ENCODE results near the gene TMEM169.

TMEM169 gene, protein sequence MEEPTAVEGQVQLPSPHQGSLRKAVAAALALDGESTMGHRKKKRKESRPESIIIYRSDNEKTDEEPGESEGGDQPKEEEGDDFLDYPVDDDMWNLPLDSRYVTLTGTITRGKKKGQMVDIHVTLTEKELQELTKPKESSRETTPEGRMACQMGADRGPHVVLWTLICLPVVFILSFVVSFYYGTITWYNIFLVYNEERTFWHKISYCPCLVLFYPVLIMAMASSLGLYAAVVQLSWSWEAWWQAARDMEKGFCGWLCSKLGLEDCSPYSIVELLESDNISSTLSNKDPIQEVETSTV

DNA sequence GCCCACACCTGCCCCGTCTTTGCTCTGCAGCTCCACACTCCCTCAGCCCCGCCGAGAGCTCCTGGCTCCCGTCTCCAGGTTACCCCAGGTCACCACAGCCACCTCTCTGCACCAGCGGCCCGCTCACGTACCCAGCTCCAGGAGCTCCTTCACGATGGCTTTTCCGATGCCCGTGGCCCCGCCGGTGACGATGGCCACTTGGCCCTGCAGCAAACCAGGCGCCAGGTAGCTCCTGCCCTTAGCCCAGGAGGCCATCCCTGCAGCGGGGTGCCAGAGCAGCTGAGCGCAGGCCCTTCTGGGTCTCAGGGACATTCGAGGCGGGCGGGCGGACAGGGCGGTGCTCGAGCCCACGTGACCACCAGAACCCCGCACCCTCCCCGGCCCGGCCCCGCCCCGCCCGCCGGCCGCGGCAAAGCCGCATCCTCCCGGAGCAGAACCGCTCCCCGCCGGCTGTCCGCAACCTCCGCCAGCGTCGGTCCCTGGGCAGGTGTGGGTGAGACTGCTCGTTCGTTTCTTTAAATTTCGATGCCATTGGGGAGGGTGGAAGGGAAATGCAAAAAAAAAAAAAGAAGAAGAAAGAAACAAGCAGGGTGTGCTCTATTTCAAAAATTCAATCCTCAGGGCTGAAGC is at the start of gene TMEM169, which contains the start of gene PECR:
TMEM169 (plus strand) TSS at position 433 of the 630 bp plus-strand sequence. CDS start 14,045 bp downstream, outside the sequence.
PECR (minus strand) TSS at position 323 of the 630 bp plus-strand sequence; CDS start at position 255, 68 bp downstream.
- DNase-seq (ENCODE audit: low read depth in 3 of 3), result peak; percentile 49 to 79 (median 51)

DNA sequence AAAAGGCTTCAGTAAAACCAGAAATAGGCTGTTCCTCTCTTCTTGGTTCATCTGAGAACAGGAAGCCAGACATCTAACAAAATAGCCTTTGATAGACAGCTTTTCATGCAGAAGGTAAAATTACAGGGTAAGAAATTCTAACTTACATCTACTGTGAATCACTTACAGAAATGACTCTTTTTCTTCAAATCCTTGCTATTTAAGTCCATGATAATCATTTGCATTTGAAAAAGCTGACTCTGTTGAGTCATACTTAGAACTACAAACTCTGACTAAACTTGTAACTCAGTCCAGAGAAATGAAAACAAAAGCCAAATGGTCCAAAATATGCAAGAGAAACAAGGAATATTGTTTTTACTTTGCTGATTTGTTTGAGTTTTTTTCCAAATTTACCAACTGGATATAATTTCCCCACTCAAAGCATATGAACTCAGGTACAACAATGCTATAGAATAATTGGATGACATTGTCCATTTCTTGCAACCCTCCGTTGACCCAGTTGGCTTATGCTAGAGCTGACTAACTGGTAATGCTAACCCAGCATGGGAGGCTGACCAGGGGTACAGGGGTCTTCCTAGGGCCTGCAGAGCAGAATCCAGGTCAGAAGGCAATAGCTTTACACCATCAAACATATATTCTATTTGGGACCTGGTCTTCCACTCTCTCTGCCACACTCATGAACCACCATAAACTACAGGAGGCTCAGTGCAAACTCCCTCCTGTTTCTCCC is 49.6 kb upstream of the TMEM169 start:
- no peak for DNase-seq (ENCODE audit: low read depth in 3 of 3)

- no peak for DNase-seq (ENCODE audit: low read depth in 3 of 3)
Observed at GRCh38 chr2:216033403-216033802, 48.3 kb upstream of the TMEM169 start.

DNA sequence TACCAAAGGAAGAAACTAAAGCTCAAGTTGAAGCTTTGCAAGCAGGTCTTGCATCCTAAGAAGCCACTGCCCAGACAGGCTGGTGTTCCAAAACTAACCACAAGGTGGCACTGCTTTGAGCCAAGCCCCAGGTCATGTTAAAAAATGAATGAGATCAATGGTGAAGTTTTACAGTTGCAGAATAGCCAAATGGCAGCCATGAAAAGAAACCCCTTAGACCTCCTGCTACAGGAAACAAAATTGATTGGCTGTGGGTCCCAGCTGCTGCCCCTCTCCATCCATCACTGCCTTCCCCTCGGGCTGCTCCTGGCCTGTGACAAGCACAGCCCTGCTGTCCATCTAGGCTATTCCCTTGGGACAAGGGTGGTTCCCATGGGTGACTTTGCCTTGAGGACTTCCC is 47.7 kb upstream of the TMEM169 start:
- peak; percentile 65 to 81 (median 72) for DNase-seq (ENCODE audit: low read depth in 3 of 3)

GRCh38 chr2:216039918-216040317 is 41.8 kb upstream of the TMEM169 start:
- DNase-seq (ENCODE audit: low read depth in 3 of 3), result no peak

- no peak for DNase-seq (ENCODE audit: low read depth in 3 of 3)
Observed at GRCh38 chr2:216041438-216041837, 40.3 kb upstream of the TMEM169 start.

DNA sequence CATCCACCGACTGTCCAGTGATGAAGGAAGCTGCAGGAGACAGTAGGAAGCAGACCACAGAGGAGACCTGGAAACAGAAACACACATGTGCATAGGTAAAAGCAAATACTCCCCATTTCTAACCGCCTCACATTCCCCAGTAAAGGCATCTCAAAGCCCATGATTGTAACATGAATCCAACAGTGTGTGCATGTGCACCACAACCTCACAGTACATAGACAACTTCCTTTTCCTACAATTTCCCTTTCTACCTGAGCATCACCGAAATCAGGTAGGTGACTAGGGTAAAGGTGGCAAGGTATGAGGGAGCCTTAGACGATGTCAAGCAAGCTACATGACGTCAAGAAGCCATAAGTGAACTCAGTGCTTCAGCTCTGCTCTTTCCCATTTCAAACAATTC is 37.8 kb upstream of the TMEM169 start:
- no peak for DNase-seq (ENCODE audit: low read depth in 3 of 3)

DNA sequence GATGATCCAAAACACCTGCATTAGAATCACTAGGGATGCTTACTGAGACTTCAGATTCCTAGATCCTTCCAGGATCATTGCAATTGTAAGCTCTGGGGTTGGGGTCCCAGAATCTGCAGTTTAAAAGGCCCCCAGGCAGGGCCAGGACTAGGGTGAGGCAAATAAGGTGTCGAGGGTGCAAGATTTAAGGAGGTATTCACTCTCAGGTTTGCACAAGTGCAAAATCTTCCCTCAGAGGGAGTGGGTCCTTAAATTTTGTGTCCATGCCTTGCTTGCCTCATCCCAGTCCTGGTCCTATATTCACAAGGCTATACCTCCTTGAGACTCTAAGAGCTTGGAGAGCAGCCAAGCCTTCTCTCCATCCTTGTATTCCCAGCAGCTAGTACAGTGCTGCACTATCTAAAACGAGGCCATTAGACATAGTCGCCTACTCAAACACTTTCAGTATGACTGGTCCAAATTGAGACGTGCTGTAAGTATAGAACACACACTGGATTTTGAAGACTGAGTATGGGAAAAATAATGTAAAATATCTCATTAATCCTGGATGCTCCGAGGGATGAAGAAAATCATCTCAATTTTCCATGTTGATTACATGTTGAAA is 36.7 kb upstream of the TMEM169 start:
- DNase-seq (ENCODE audit: low read depth in 3 of 3), result no peak

- DNase-seq (ENCODE audit: low read depth in 3 of 3), result no peak
Observed at GRCh38 chr2:216047397-216047796, 34.3 kb upstream of the TMEM169 start.

GRCh38 chr2:216049452-216049851 is 32.3 kb upstream of the TMEM169 start:
- no peak for DNase-seq (ENCODE audit: low read depth in 3 of 3)

DNA sequence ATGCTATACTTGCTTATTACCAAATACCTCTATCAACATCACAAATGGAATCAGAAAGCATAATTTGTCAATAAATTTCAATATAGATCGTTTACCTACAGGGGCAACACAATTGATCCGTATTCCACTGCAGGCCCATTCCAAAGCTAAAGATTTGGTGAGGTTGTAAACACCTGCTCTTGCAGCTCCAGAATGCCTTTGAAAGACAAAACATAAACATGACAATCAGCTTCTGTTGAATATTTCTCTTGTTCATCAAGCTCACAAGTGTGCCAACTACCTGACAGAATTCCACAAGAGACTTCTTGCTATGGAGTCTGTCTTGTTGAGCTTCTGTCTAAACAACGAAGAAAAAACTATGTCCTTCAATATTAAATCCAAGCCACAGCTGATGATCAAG is 30.4 kb upstream of the TMEM169 start:
- no peak for DNase-seq (ENCODE audit: low read depth in 3 of 3)

DNA sequence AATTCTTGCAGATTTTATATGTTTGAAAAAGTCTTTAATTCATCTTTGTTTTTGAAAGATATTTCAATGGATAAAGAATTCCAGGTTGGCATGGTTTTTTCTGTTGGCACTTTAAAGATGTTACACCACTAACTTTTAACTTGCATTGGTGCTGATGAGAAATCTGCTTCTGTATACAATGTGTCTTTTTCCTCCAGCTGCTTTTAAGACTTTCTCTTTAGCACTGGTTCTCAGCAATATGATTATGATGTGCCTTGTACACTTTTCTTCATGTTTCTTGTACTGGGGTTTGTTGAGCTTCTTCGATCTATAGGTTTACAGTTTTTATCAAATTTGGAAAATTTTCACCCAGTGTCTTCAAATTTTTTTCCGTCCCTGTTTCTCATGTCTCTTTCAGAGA is 29.3 kb upstream of the TMEM169 start:
- no peak for DNase-seq (ENCODE audit: low read depth in 3 of 3)

DNA sequence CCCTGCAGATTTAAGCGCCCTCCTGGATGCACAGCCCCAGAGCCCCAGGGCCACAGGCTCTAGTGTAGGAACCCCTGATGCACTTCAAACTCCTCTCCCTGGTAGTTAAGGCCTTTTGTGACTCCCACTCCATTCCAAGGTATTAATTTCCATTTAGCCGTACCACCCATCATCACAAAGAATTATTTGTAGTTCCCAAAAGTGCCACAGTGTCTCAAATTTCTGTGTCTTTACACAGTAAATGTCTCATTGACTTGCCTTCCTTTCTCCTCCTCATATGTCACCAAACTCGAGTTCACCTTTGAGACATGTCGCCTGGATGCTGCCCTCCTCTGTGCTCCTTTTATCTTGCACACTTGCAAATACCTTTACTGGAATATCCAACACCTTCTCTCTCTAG is 26.0 kb upstream of the TMEM169 start:
- DNase-seq (ENCODE audit: low read depth in 3 of 3), result no peak

- no peak for DNase-seq (ENCODE audit: low read depth in 3 of 3)
Observed at GRCh38 chr2:216056739-216057138, 25.0 kb upstream of the TMEM169 start.

DNA sequence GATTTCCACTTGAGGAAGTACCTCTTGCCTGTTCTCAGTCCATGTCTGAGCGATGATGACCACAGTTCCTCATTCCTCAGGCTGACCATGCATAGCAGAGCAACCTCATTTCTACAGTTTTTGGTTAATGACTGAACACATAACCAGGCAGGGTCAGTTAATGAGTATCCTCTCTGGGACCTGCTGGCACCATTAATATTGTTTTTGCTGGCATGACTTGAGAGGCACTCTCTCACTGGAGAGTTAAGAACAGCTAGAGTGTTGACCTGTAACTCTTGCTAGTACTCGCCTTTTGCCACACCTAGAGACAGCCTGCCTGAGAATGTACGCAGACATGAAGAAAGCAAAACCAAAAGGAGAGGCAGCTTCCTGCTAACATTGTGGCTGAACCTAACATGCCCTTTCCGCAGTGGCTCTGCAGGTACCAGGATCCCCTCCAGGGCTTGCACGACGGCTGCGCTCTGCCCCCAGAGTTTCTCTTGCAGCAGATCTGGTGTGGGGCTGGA is 24.0 kb upstream of the TMEM169 start:
- DNase-seq (ENCODE audit: low read depth in 3 of 3), result peak in 2 of 3 donors; percentile 12 to 31

DNA sequence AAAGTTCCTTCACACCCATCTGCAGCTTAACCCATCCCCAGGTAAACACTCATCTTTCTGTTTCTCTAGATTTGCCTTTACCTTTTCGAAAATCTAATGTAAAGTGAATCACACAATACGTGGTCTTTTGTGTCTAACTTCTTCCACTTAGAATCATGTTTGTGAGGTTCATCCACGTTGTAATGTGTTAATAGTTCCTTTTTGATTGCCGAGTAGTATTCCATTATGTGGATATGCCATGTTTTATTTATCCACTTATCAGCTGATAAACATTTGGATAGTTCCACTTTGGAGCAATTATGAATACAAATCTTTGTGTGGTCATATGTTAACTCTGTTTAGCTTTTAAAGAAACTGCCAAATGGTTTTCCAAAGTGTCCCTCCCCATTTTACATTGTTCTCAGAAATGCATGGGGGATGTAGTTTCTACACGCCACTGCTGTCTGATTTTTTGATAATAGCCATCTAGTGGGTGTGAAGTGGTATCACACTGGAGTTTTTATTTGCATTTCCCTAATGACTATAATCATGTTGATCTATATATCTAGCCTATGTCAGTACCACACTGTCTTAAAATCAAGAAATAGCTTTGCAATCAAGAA is 22.4 kb upstream of the TMEM169 start:
- no peak for DNase-seq (ENCODE audit: low read depth in 3 of 3)

DNA sequence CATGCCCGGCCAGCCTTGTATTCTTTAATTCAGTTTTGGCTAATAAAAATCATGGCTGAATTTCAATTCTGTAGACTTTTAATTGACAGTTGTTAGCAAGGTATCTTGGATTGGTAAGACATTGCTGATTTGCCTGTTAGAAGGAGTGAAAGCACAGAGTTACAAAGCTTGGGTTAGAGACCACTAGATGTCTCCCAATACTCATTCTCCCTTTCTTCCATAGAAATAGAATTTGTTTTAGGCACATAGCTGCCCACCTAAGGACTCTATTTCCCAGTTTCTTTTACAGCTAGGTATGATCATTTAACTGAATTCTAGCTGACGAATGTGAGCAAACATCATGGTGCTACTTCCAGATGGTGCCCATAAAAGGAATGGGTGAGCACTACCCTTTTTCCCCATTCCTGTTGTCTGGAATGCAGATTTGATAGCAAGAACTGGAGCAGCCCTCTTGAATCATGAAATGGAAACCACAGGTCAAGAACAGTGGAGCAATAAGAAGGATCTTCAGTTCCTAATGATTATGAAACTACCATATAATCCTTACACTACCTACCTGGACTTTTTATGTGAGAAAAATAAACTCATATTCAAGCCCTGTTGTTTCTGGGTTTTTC is 17.6 kb upstream of the TMEM169 start:
- no peak for DNase-seq (ENCODE audit: low read depth in 3 of 3)

- no peak for DNase-seq (ENCODE audit: low read depth in 3 of 3)
Observed at GRCh38 chr2:216064665-216065064, 17.1 kb upstream of the TMEM169 start.

DNA sequence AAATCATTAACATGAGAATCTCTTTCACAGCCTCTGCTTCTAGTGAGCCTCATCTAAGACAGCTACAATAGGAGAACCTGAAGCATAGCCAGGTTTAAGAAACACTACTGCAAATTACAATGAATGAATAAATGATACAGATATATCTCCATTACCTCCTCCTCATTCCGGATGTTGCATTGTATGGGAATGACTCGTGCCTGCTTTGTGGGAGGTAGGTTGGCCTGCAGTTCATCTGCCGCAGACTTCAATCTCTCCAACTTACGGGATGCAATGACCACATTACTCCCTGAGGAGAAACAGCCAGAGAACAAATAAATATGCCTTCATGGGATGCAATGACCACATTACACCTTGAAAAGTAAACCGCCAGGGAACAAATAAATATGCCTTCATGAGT is 15.5 kb upstream of the TMEM169 start:
- no peak for DNase-seq (ENCODE audit: low read depth in 3 of 3)

DNA sequence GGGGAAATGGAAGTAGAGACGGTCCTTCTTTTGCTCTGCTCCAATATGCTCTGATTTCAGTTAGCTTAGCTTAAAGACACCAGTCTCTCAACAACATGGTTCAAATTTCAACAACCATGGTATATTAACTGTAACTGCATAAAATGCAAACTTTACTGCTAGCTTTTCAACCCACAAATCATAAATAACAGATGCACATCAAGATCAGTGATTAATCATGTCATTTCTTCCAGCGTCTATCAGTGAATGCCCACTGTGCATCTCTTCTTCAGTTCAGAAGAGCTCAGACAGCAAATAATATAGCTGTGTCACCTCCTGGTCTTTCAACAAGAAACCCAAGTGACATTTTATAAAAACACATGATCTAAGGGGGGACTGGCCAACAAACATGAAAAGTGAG is 12.7 kb upstream of the TMEM169 start:
- no peak for DNase-seq (ENCODE audit: low read depth in 3 of 3)

DNA sequence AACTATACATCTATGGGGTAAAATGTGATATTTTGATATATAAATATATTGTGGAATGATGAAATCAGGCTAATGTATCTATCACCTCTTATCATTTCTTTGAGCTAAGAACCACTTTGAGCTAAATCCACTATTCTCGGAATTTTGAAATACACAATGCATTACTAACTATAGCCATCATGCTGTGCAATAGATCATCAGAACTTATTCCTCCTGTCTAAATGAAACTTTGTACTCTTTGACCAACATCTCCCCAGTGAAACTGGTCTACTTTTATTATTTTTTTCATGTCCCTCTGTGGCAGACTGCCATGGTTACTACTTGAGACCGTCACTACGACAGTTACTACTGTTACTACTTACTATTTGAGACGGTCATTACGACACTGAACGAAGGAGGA is 11.5 kb upstream of the TMEM169 start:
- no peak for DNase-seq (ENCODE audit: low read depth in 3 of 3)

Measured in stimulated activated CD4-positive, alpha-beta T cell treated with anti-CD3 and anti-CD28 coated beads, TNF-alpha, amount 100 ng/mL, for 48 hours (primary cell).